Transverse colon (tissue), 4 donors: ENCODE measurements around the gene EMD. TPM values are rescaled to one million over a fixed set of nuclear protein-coding genes. Genes with fewer than 3 reads are reported as not detected.

ENCODE experiments used
- DNase-seq: peaks from one replicate; pipeline ENCODE4 v3.0.0-alpha.2; 2019
- H3K27ac ChIP-seq, 4 donors: fragments of 200-600 bp; sonication (generic); 2 replicates each; pipeline ENCODE4 v1.5.1; 2016 to 2018; ENCODE audit warnings: inconsistent platforms in 4 of 4
- H3K27me3 ChIP-seq: fragments of 200-600 bp; sonication (generic); 2 replicates; pipeline ENCODE4 v1.5.1; 2017; ENCODE audit warnings: inconsistent platforms
- H3K36me3 ChIP-seq, 4 donors: fragments of 200-600 bp; sonication (generic); 2 replicates each; pipeline ENCODE4 v1.5.1; 2017 to 2019; ENCODE audit warnings: inconsistent platforms in 4 of 4
- H3K4me1 ChIP-seq, 4 donors: fragments of 200-600 bp; sonication (generic); 2 replicates each; pipeline ENCODE4 v1.5.1; 2017 to 2020; ENCODE audit warnings: inconsistent platforms in 4 of 4
- H3K4me3 ChIP-seq, 4 donors: fragments of 200-600 bp; sonication (generic); 1 replicate in 1 of 4; 2 replicates in 3 of 4; pipeline versions ENCODE4 v1.5.1 to v1.6.1; 2017 to 2019; ENCODE audit warnings: inconsistent platforms in 4 of 4
- H3K9me3 ChIP-seq, 2 donors: fragments of 200-600 bp; sonication (generic); 2 replicates each; pipeline ENCODE4 v1.5.1; 2017 to 2019; ENCODE audit warnings: inconsistent platforms in 2 of 2
- EP300 ChIP-seq: sonication (generic); formaldehyde crosslinking; IDR thresholded peaks from one replicate; pipeline ENCODE4 v1.6.1; 2017; ENCODE audit warnings: antibody characterized with exemption, low read depth
- POLR2A ChIP-seq: fragments of 450-650 bp; IDR thresholded peaks from one replicate; pipeline ENCODE4 v1.6.1; 2016; ENCODE audit warnings: antibody characterized with exemption, mild to moderate bottlenecking, moderate library complexity
- POLR2AphosphoS5 ChIP-seq, 3 donors: sonication (generic); formaldehyde crosslinking; IDR thresholded peaks; one replicate each; pipeline ENCODE4 v1.6.1; 2016; ENCODE audit warnings: antibody characterized with exemption in 3 of 3
- WGBS, 2 donors: methylation state at CpG; one replicate each; pipeline ENCODE4 v1.1.5; 2018; ENCODE audit warnings: low coverage in 1 of 2; 5-methylcytosine and 5-hydroxymethylcytosine counted together
- in situ Hi-C, 4 donors: fragments of 200-750 bp; cut with MboI; loops; one replicate each; pipeline versions ENCODE4 v1.15.0 to v1.15.1; 2017; ENCODE audit warnings: low sequenced_read_pairs in 3 of 4, low pct_ligation_motif_present in 1 of 4, low pct_unique_long_range_greater_than_20kb in 1 of 4
- intact Hi-C: fragments of 100-400 bp; cut with DNase I; formaldehyde crosslinking; loops from one replicate; pipeline ENCODE4 v1.15.1; 2023; ENCODE audit warnings: low total_unique reads
- total RNA-seq, 4 donors: library from RNA; depleted of rRNA; stranded (reverse); fragments of >200 nt; gene quantifications; one replicate each; pipeline ENCODE4 v1.1.0, GENCODE V29; 2016
- TF ChIP-seq, protein P1 (sequence below), 5 experiments: fragments of 200-600 bp in 3 of 5; fragments of 450-650 bp in 2 of 5; sonication (generic) in 3 of 5; IDR thresholded peaks; 1 replicate in 2 of 5; 2 replicates in 3 of 5; pipeline ENCODE4 v1.5.1; 2016 to 2017; ENCODE audit warnings: antibody characterized with exemption in 5 of 5, inconsistent platforms in 3 of 5, mild to moderate bottlenecking in 2 of 5, moderate library complexity in 1 of 5

EMD gene
- total RNA-seq, 4 donors from 2014 or later, result 27.3 to 89.8 (median 55.5) TPM

DNA sequence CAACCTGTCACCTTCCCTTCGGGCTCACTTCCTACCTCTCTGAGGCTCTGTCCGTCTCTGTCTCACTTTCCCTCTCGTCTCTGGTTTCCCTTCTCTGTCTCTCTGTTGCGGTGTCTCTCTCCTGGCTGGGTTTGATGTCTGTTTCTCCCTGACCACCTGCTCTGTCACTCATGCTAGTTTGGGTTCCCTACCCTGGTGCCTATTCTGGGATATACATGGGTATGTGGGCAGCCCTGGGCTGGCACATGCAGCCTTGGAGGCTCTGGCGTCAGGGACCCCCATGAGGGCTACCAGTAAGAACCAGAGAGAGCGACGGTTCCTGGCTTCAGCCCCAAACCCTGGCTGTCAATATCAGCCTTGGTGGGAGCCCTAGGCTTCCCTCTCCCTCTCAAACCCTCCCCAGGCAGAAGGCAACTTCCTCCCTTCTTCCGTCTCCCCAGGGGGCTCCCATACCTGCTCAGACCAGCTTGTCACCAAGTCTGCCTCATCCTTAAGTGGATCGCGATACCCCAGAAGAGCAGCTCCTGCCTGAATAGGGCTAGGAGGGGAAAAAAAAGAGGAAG is 29.6 kb downstream of the EMD start:
- intact Hi-C loops, result loop anchor here (5.0 kb wide), 1 partner anchor 44 kb away; no protein-coding TSS in a partner anchor
- no peaks in the 10 kb centered on the region for H3K36me3 ChIP-seq
- H3K4me3 ChIP-seq, result peak overlapping the region in 2 of 4 donors; percentile 8 to 43
- H3K27ac ChIP-seq, result peak overlapping the region; percentile 73 to 98 (median 88)
- WGBS, 2 donors, result 56% methylated on average over 10 of the region's 10 CpGs; no CpG with 5 or more reads in 1 of the 2 donors
- DNase-seq, result no peak
- no peaks in the 10 kb centered on the region for H3K9me3 ChIP-seq
- no peaks in the 10 kb centered on the region for H3K27me3 ChIP-seq
- peaks cover 0 to 23% (median 8%) of the 10 kb centered on the region in 4 donors for H3K4me1 ChIP-seq
- peak; percentile 24 for TF ChIP-seq POLR2A
- TF ChIP-seq, protein P1, sequence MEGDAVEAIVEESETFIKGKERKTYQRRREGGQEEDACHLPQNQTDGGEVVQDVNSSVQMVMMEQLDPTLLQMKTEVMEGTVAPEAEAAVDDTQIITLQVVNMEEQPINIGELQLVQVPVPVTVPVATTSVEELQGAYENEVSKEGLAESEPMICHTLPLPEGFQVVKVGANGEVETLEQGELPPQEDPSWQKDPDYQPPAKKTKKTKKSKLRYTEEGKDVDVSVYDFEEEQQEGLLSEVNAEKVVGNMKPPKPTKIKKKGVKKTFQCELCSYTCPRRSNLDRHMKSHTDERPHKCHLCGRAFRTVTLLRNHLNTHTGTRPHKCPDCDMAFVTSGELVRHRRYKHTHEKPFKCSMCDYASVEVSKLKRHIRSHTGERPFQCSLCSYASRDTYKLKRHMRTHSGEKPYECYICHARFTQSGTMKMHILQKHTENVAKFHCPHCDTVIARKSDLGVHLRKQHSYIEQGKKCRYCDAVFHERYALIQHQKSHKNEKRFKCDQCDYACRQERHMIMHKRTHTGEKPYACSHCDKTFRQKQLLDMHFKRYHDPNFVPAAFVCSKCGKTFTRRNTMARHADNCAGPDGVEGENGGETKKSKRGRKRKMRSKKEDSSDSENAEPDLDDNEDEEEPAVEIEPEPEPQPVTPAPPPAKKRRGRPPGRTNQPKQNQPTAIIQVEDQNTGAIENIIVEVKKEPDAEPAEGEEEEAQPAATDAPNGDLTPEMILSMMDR (IDR thresholded peaks at IDR 0.05), result no peak
- in situ Hi-C loops, result loop anchor here in 3 of 4 donors (25.0 kb wide), 1 partner anchor 129 kb away; the partner anchor contains the start of genes G6PD (in 3 of the 3) and IKBKG (in 3 of the 3)

- peak within 1 kb of the TSS in 2 of 4 donors; percentile 8 to 43 for H3K4me3 ChIP-seq
- in situ Hi-C loops, result loop anchor here in 3 of 4 donors (25.0 kb wide), 1 partner anchor 128 kb away; the partner anchor contains the start of genes G6PD (in 3 of the 3) and IKBKG (in 3 of the 3)
- TF ChIP-seq, protein P1 (IDR thresholded peaks at IDR 0.05), result no peak
- TF ChIP-seq EP300 (no peak), POLR2AphosphoS5 (IDR thresholded peaks at IDR 0.05) (peak in 2 of 3 donors; percentile 32 to 39)
- H3K27me3 ChIP-seq, result no peaks in the 10 kb centered on the region
- peaks cover 0 to 23% (median 8%) of the 10 kb centered on the region in 4 donors for H3K4me1 ChIP-seq
- DNase-seq, result peak; percentile 90
- H3K36me3 ChIP-seq, result no peaks in the 10 kb centered on the region
- peak within 1 kb of the TSS; percentile 73 to 98 (median 88) for H3K27ac ChIP-seq
- 59% methylated on average over 9 of the region's 26 CpGs; no CpG with 5 or more reads in 1 of the 2 donors for WGBS, 2 donors
- intact Hi-C loops, result loop anchor here (5.0 kb wide), 1 partner anchor 43 kb away; no protein-coding TSS in a partner anchor
- no peaks in the 10 kb centered on the region for H3K9me3 ChIP-seq
Measured at GRCh38 chrX:154409222-154409871, 30.3 kb downstream of the EMD start, which contains the start of gene DNASE1L1. Gene DNASE1L1, minus strand, starts transcription at chrX:154409254. Its CDS starts 3,686 bp downstream, at chrX:154405568.

GRCh38 chrX:154411981-154412340 is 32.9 kb downstream of the EMD start:
- H3K9me3 ChIP-seq, result no peaks in the 10 kb centered on the region
- intact Hi-C loops, result no loop called here
- peak; percentile 76 for DNase-seq
- peak overlapping the region; percentile 91 to 98 (median 96) for H3K27ac ChIP-seq
- TF ChIP-seq POLR2AphosphoS5 (IDR thresholded peaks at IDR 0.05) (peak; percentile 56 to 81 (median 74)), POLR2A (peak; percentile 71), EP300 (no peak)
- TF ChIP-seq, protein P1 (IDR thresholded peaks at IDR 0.05), result no peak
- no peaks in the 10 kb centered on the region for H3K36me3 ChIP-seq
- peak overlapping the region; percentile 61 to 95 (median 77) for H3K4me3 ChIP-seq
- H3K27me3 ChIP-seq, result no peaks in the 10 kb centered on the region
- 42% methylated on average over 25 of the region's 29 CpGs; no CpG with 5 or more reads in 1 of the 2 donors for WGBS, 2 donors
- peaks cover 0 to 23% (median 8%) of the 10 kb centered on the region in 4 donors for H3K4me1 ChIP-seq
- in situ Hi-C loops, result loop anchor here in 3 of 4 donors (25.0 kb wide), 1 partner anchor 125 kb away; the partner anchor contains the start of genes G6PD (in 3 of the 3) and IKBKG (in 3 of the 3)

GRCh38 chrX:154412468-154412867 is 33.4 kb downstream of the EMD start:
- WGBS, 2 donors, result 52% methylated on average over 4 of the region's 4 CpGs; no CpG with 5 or more reads in 1 of the 2 donors
- in situ Hi-C loops (loop anchor here in 3 of 4 donors (25.0 kb wide), 1 partner anchor 125 kb away; the partner anchor contains the start of genes G6PD (in 3 of the 3) and IKBKG (in 3 of the 3)), intact Hi-C loops (no loop called here)
- peak; percentile 54 for DNase-seq
- Histone ChIP-seq H3K36me3 (no peaks in the 10 kb centered on the region), H3K4me1 (peaks cover 0 to 23% (median 8%) of the 10 kb centered on the region in 4 donors), H3K9me3 (no peaks in the 10 kb centered on the region), H3K27me3 (no peaks in the 10 kb centered on the region), H3K27ac (peak overlapping the region; percentile 91 to 98 (median 96)), H3K4me3 (peak overlapping the region in 3 of 4 donors; percentile 61 to 95 (median 86))
- TF ChIP-seq EP300 (no peak), POLR2AphosphoS5 (IDR thresholded peaks at IDR 0.05) (no peak)
